Nephron (organoid): ENCODE data around the gene CCDC24.

ENCODE experiments used
- H3K27ac Mint-ChIP-seq, 3 experiments: 2 replicates each; pipeline ENCODE4 v1.8.0; 2020; ENCODE audit warnings: mixed read lengths in 3 of 3, mild to moderate bottlenecking in 2 of 3, moderate library complexity in 1 of 3
- H3K27me3 Mint-ChIP-seq: 2 replicates; pipeline ENCODE4 v1.8.0; 2021; ENCODE audit warnings: low read depth, mild to moderate bottlenecking, moderate library complexity, mixed read lengths
- H3K36me3 Mint-ChIP-seq: 2 replicates; pipeline ENCODE4 v1.8.0; 2020; ENCODE audit warnings: low read depth, mixed read lengths
- H3K4me1 Mint-ChIP-seq: 2 replicates; pipeline ENCODE4 v1.8.0; 2020; ENCODE audit warnings: mixed read lengths
- H3K4me3 Mint-ChIP-seq, 3 experiments: 2 replicates each; pipeline ENCODE4 v1.8.0; 2020; ENCODE audit warnings: mild to moderate bottlenecking in 3 of 3, mixed read lengths in 3 of 3, moderate library complexity in 2 of 3
- H3K9me3 Mint-ChIP-seq: 2 replicates; pipeline ENCODE4 v1.8.0; 2020; ENCODE audit warnings: mixed read lengths
- TF ChIP-seq, protein P1 (sequence below), 3 experiments: fragments of 200-600 bp; sonication (generic); IDR thresholded peaks; one replicate each; pipeline ENCODE4 v1.5.0; 2021; ENCODE audit warnings: antibody characterized with exemption in 3 of 3; ENCODE audit not compliant: unreplicated experiment in 3 of 3

CCDC24 gene

DNA sequence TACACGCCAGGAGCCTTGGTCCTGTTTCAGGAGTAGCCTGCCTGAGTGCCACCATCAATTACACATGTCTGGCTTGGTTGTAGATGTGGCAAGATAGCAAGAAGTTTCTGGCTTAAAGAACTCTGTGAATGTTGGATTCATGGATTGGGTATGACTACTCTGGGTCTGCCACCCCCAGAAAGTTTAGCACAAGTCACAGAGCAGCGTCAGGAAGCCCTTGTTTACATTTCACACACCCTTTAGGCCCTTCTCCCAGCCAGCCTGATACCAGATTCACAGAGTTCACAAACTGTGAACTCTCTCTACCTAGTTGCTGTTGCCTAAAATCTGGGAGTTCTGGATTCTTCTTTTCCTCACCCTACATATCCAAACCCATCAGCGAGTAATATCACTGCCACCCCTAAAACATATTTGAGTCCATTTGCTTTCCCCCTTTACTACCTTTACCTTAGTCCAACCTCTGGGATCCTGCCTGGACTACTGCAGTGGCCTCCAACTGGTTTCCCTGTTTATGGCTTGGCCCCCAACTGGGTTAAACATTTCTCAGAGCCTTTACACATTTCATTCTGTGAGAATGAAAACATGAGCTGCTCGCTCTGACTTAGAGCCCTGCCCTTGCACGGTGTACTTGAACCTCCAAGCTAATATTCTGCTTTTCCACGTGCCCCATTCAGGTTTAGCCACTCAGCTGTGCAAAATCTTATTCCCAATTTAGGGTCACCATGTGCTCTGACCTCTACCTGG, 4.1 kb upstream of the CCDC24 start:
- peaks cover 30% of the 10 kb centered on the region for H3K36me3 Mint-ChIP-seq
- peak overlapping the region; percentile 0 to 53 (median 27) for H3K4me3 Mint-ChIP-seq
- TF ChIP-seq, protein P1, sequence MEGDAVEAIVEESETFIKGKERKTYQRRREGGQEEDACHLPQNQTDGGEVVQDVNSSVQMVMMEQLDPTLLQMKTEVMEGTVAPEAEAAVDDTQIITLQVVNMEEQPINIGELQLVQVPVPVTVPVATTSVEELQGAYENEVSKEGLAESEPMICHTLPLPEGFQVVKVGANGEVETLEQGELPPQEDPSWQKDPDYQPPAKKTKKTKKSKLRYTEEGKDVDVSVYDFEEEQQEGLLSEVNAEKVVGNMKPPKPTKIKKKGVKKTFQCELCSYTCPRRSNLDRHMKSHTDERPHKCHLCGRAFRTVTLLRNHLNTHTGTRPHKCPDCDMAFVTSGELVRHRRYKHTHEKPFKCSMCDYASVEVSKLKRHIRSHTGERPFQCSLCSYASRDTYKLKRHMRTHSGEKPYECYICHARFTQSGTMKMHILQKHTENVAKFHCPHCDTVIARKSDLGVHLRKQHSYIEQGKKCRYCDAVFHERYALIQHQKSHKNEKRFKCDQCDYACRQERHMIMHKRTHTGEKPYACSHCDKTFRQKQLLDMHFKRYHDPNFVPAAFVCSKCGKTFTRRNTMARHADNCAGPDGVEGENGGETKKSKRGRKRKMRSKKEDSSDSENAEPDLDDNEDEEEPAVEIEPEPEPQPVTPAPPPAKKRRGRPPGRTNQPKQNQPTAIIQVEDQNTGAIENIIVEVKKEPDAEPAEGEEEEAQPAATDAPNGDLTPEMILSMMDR (IDR thresholded peaks at IDR 0.05; ENCODE audit: unreplicated experiment in 3 of 3), result no peak
- H3K27ac Mint-ChIP-seq, result peak overlapping the region; percentile 55 to 98 (median 77)
- no peaks in the 10 kb centered on the region for H3K27me3 Mint-ChIP-seq
- H3K9me3 Mint-ChIP-seq, result no peaks in the 10 kb centered on the region
- peaks cover 22% of the 10 kb centered on the region for H3K4me1 Mint-ChIP-seq

DNA sequence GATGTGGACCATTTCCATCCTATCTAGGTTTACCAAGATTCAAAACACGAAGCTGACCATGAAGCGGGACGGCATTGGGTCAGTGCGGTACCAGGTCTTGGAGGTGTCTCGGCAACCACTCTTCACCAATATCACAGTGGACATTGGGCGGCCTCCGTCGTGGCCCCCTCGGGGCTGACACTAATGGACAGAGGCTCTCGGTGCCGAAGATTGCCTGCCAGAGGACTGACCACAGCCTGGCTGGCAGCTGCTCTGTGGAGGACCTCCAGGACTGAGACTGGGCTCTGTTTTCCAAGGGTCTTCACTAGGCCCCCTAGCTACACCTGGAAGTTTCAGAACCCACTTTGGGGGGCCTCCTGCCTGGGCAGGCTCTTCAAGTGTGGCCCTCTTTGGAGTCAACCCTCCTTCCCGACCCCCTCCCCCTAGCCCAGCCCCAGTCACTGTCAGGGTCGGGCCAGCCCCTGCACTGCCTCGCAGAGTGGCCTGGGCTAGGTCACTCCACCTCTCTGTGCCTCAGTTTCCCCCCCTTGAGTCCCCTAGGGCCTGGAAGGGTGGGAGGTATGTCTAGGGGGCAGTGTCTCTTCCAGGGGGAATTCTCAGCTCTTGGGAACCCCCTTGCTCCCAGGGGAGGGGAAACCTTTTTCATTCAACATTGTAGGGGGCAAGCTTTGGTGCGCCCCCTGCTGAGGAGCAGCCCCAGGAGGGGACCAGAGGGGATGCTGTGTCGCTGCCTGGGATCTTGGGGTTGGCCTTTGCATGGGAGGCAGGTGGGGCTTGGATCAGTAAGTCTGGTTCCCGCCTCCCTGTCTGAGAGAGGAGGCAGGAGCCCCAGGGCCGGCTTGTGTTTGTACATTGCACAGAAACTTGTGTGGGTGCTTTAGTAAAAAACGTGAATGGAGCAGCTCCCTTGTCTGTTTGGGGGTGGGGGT, 864 bp upstream of the CCDC24 start:
- Mint-ChIP-seq H3K27ac (peak overlapping the region in 2 of 3 experiments; percentile 62 to 66), H3K9me3 (no peaks in the 10 kb centered on the region)
- TF ChIP-seq, protein P1 (IDR thresholded peaks at IDR 0.05; ENCODE audit: unreplicated experiment in 3 of 3), result no peak

DNA sequence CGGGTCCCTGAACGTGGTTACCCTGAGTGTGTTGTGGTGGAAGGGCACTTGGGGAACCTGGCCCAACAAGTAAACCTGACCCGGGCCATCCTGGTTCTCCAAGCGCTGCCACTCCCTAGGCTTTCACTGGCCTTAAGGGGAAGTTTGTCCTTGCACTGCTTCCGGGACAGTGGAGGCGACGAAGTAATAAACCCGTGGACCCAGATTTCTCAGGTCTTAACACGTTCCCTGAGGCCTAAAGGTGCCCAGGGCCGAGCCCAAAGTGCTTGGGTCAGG, 261 bp upstream of the CCDC24 start:
- no peaks in the 10 kb centered on the region for H3K9me3 Mint-ChIP-seq
- H3K27ac Mint-ChIP-seq, result peak overlapping the region in 2 of 3 experiments; percentile 62 to 66
- TF ChIP-seq, protein P1 (IDR thresholded peaks at IDR 0.05; ENCODE audit: unreplicated experiment in 3 of 3), result no peak
- peaks cover 13% of the 10 kb centered on the region for H3K4me1 Mint-ChIP-seq
- H3K27me3 Mint-ChIP-seq, result peaks cover 3% of the 10 kb centered on the region
- H3K36me3 Mint-ChIP-seq, result peaks cover 13% of the 10 kb centered on the region
- H3K4me3 Mint-ChIP-seq, result peak overlapping the region; percentile 90 to 93 (median 91)

More for the DNA sequence above, 864 bp upstream of the CCDC24 start:
- Mint-ChIP-seq H3K4me3 (peak overlapping the region; percentile 90 to 93 (median 91)), H3K36me3 (peaks cover 19% of the 10 kb centered on the region), H3K4me1 (peaks cover 13% of the 10 kb centered on the region), H3K27me3 (peaks cover 3% of the 10 kb centered on the region)

DNA sequence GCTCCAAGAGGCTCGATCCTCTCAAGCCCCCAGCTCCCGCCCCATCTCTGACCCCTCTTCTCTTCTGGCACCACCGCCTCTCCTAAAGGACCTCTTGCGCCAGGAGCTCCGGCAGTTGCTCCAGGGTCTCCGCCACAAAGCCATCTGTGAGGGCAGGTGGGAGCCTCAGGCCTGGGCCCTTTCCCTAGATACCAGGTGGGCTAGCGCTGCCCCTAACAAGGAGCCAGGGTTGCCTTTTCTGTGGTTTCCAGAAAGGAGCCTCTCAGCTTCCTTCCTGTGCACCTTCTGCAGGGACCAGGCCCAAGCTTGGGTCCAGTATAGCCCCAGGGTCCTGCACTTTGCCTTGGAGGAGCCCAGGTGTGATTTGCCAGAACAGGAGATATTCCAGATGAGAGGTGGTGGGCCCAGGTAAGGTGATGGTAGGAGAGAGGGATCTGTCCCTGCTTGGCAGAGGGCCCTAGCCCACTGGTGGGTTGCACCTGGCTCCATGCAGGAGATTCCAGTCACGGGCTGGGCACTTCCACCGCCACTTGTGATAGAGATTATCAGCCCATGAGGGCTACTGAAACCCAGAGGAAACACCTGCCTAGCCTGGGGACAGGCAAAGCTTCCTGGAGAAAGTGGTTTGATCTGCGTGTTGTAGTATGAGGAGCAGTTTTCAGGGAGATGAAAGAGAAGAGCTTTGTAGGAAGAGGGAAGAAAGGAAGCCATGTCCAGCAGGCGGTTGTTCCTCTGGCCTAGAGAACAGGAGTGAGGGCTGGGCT, 1.0 kb downstream of the CCDC24 start:
- Mint-ChIP-seq H3K27ac (peak overlapping the region in 2 of 3 experiments; percentile 62 to 66), H3K36me3 (peaks cover 6% of the 10 kb centered on the region), H3K9me3 (no peaks in the 10 kb centered on the region), H3K4me3 (peak overlapping the region; percentile 90 to 93 (median 91)), H3K27me3 (peaks cover 6% of the 10 kb centered on the region), H3K4me1 (peaks cover 15% of the 10 kb centered on the region)
- TF ChIP-seq, protein P1 (IDR thresholded peaks at IDR 0.05; ENCODE audit: unreplicated experiment in 3 of 3), result no peak

DNA sequence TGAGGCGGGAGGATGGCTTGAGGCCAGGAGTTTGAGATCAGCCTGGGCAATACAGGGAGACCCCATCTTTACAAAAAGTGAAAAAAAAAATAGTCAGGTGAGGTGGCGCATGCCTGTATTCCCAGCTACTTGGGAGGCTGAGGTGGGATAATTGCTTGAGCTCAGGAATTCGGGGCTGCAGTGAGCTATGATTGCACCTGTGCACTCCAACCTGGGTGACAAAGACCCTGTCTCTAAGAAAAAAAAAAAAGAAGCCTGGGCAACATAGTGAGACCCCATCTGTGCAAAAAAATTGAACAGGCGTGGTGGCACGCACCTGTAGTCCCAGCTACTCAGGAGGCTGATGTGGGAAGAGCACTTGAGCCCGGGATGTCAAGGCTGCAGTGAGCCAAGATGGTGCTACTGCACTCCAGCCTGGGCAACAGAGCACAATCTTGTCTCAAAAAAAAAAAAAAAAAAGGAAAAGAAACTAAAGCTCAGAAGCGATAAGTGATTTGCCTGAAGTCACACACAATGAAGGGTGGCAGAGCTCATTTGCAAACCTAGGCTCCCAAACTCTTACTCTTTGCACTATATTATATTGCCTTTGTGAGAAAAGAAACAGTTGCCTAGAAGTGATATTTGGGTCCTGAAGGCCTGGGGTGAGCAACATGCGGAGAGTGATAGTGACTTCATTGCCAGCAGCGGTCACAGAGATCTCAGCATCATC, 2.0 kb downstream of the CCDC24 start:
- TF ChIP-seq, protein P1 (IDR thresholded peaks at IDR 0.05; ENCODE audit: unreplicated experiment in 3 of 3), result no peak
- Mint-ChIP-seq H3K4me1 (peaks cover 13% of the 10 kb centered on the region), H3K27me3 (peaks cover 6% of the 10 kb centered on the region), H3K27ac (no peak overlapping the region), H3K36me3 (peaks cover 1% of the 10 kb centered on the region), H3K4me3 (peak overlapping the region in 2 of 3 experiments; percentile 4 to 93), H3K9me3 (no peaks in the 10 kb centered on the region)
